Smooth muscle cell (in vitro differentiated cells): ENCODE results near the gene IZUMO4. TPM values are rescaled to one million over a fixed set of nuclear protein-coding genes. Genes with fewer than 3 reads are reported as not detected.
A peak's percentile ranks its signal among the peaks of the same experiment; 100 is the strongest.
"Not testable (repeated sequence)": the region's sequence is repeated elsewhere in the genome, so short reads cannot be mapped to it uniquely, and the experiment has no call there.

Experiments
- DNase-seq: peaks from one replicate; lab custom pipeline; 2025; ENCODE audit not compliant: unreplicated experiment; lab: John Stamatoyannopoulos, UW
- H2AFZ ChIP-seq: fragments of 200-600 bp; sonication (generic); 2 replicates; pipeline ENCODE4 v1.6.0; 2016; ENCODE audit warnings: antibody characterized with exemption, low read depth, mild to moderate bottlenecking
- H3F3A ChIP-seq: fragments of 200-600 bp; sonication (generic); 2 replicates; pipeline ENCODE4 v1.6.0; 2017; ENCODE audit warnings: antibody characterized with exemption, low read depth
- H3K27ac ChIP-seq: fragments of 200-600 bp; sonication (generic); 2 replicates; pipeline ENCODE4 v1.5.1; 2016; ENCODE audit warnings: low read depth, mild to moderate bottlenecking
- H3K27me3 ChIP-seq: fragments of 200-600 bp; sonication (generic); 2 replicates; pipeline ENCODE4 v1.6.1; 2016; ENCODE audit warnings: low read depth, mild to moderate bottlenecking
- H3K36me3 ChIP-seq: fragments of 200-600 bp; sonication (generic); 2 replicates; pipeline ENCODE4 v1.5.1; 2016; ENCODE audit warnings: low read depth
- H3K4me1 ChIP-seq: fragments of 200-600 bp; sonication (generic); 2 replicates; pipeline ENCODE4 v1.5.1; 2016; ENCODE audit warnings: low read depth
- H3K4me2 ChIP-seq: fragments of 200-600 bp; sonication (generic); 2 replicates; pipeline ENCODE4 v1.6.0; 2016; ENCODE audit warnings: mild to moderate bottlenecking
- H3K4me3 ChIP-seq: fragments of 200-600 bp; sonication (generic); 2 replicates; pipeline ENCODE4 v1.5.1; 2016; ENCODE audit warnings: mild to moderate bottlenecking
- H3K79me2 ChIP-seq: fragments of 200-600 bp; sonication (generic); 2 replicates; pipeline ENCODE4 v1.6.0; 2016; ENCODE audit warnings: low read depth, mild to moderate bottlenecking
- H3K9ac ChIP-seq: fragments of 200-600 bp; sonication (generic); 2 replicates; pipeline ENCODE4 v1.6.0; 2016; ENCODE audit warnings: low read depth
- H3K9me3 ChIP-seq: fragments of 200-600 bp; sonication (generic); replicated peaks from 2 replicates; pipeline ENCODE4 v1.5.1; 2016; ENCODE audit warnings: low read depth
- H4K20me1 ChIP-seq: fragments of 200-600 bp; sonication (generic); 2 replicates; pipeline ENCODE4 v1.6.0; 2016; ENCODE audit warnings: low read depth
- WGBS: methylation state at CpG from one replicate; pipeline ENCODE4 v1.1.7; 2016; ENCODE audit warnings: low lambda C conversion rate; 5-methylcytosine and 5-hydroxymethylcytosine counted together
- polyA plus RNA-seq: library from polyadenylated mRNA; unstranded; fragments of >200 nt; fragmentation: Nextera tagmentation; extraction: Ambion mirVana; gene quantifications from 2 replicates; pipeline ENCODE4 v1.2.1, GENCODE V29; 2016
- total RNA-seq: library from RNA; depleted of rRNA; stranded (reverse); fragments of >200 nt; gene quantifications from 2 replicates; pipeline ENCODE4 v1.2.3, GENCODE V29; 2014
- TF ChIP-seq, protein P1 (sequence below): fragments of 200-600 bp; sonication (generic); IDR thresholded peaks from 2 replicates; pipeline ENCODE4 v1.5.1; 2017; ENCODE audit warnings: borderline replicate concordance, mild to moderate bottlenecking, antibody characterized with exemption; ENCODE audit not compliant: insufficient read depth, poor library complexity, severe bottlenecking

Gene IZUMO4
- total and polyA plus RNA-seq, 2 experiments from 2014 or later, result 0.48 to 1.6 TPM

DNA sequence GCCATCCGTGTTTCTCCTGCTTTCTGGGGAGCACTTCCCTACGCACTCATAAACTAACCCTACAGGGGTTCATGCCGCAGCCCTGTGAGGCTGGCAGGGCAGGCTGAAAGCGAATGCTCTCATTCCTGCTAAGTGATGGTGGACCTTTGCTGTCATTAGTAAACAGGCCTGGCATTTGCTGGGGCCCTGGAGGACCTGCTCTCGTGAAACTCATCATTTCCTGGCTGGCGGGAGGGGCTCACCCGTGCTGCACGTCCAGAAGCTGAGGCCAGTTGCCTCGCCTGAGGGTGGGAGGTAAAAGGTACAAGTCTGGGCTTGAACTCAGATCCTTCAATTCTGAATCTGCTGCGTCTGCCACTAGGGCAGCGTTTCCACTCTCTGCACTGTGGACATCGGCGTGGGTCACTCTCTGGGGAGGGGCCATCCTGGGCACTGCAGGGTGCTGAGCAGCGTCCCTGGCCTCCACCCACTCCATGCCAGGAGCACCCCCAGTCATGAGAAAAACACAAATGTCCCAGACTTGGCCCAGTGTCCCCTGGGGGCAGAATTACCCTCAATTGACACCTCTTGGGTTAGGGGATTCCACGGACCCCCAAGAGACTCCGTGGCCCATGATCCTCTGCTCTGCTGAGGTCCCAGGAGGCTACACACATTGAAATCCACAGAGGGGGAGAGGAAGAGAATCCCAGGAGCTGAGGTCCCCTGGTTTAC is 7.6 kb upstream of the IZUMO4 start:
- no peaks in the 10 kb centered on the region for H3K27me3 ChIP-seq
- H3K9me3 ChIP-seq, result no peaks in the 10 kb centered on the region
- H4K20me1 ChIP-seq, result peaks cover 44% of the 10 kb centered on the region
- H3K4me1 ChIP-seq, result peaks cover 3% of the 10 kb centered on the region
- peak overlapping the region; percentile 4 for H3K9ac ChIP-seq
- no peaks in the 10 kb centered on the region for H3K36me3 ChIP-seq
- peaks cover 56% of the 10 kb centered on the region for H3K79me2 ChIP-seq
- H3K4me3 ChIP-seq, result no peak overlapping the region
- peak overlapping the region; percentile 53 for H3K27ac ChIP-seq
- TF ChIP-seq, protein P1, sequence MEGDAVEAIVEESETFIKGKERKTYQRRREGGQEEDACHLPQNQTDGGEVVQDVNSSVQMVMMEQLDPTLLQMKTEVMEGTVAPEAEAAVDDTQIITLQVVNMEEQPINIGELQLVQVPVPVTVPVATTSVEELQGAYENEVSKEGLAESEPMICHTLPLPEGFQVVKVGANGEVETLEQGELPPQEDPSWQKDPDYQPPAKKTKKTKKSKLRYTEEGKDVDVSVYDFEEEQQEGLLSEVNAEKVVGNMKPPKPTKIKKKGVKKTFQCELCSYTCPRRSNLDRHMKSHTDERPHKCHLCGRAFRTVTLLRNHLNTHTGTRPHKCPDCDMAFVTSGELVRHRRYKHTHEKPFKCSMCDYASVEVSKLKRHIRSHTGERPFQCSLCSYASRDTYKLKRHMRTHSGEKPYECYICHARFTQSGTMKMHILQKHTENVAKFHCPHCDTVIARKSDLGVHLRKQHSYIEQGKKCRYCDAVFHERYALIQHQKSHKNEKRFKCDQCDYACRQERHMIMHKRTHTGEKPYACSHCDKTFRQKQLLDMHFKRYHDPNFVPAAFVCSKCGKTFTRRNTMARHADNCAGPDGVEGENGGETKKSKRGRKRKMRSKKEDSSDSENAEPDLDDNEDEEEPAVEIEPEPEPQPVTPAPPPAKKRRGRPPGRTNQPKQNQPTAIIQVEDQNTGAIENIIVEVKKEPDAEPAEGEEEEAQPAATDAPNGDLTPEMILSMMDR, result no peak
- DNase-seq, result no peak
- peak overlapping the region; percentile 6 for H3K4me2 ChIP-seq
- H2AFZ ChIP-seq, result no peak overlapping the region
- no peaks in the 10 kb centered on the region for H3F3A ChIP-seq
- 61% methylated on average over 16 of the region's 16 CpGs for WGBS

DNA sequence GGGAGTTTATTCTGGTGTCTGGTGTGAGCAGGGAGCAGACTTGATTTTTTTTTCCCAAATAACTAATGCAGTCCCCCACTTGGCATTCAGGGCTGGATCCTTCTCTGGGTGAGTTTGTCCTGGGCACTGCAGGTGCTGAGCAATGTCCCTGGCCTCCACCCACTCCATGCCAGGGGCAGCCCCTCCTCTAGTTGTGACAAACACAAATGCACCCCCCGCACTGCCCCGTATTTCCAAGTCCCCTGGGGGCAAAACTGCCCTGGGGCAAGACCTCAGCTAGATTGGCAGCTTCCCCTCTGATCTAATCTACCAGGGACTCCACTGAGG is 7.0 kb upstream of the IZUMO4 start:
- TF ChIP-seq, protein P1, result no peak
- Histone ChIP-seq H3K27me3 (no peaks in the 10 kb centered on the region), H3K36me3 (no peaks in the 10 kb centered on the region), H3F3A (no peaks in the 10 kb centered on the region), H3K27ac (peak overlapping the region; percentile 53), H2AFZ (no peak overlapping the region), H4K20me1 (peaks cover 48% of the 10 kb centered on the region), H3K9ac (peak overlapping the region; percentile 4), H3K79me2 (peaks cover 59% of the 10 kb centered on the region), H3K4me3 (no peak overlapping the region), H3K9me3 (no peaks in the 10 kb centered on the region), H3K4me2 (peak overlapping the region; percentile 26), H3K4me1 (peaks cover 3% of the 10 kb centered on the region)
- WGBS, result 84% methylated on average over 2 of the region's 2 CpGs
- no peak for DNase-seq

DNA sequence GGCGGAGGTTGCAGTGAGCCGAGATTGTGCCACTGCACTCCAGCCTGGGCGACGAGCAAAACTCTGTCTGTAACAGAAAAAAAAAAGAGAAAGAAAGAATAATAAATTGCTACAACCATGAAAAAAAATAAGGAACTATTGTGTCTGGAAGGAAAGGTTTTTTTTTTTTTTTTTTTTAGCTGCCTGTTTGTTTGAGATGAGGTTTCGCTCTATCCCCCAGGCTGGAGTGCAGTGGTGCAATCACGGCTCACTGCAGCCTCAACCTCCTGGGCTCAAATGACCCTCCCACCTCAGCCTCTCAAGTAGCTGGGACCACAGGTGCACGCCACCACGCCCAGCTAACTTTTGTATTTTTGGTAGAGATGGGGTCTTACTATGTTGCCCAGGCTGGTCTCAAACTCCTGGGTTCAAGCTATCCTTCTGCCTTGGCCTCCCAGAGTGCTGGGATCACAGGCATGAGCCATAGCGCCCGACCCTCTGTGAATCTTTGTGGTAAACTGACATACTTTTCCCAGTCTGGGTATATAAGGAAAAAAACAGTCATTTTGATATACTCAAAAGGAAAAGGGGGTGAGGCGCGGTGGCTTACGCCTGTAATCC is 4.7 kb upstream of the IZUMO4 start:
- H3K9ac ChIP-seq, H2AFZ ChIP-seq, H3K4me3 ChIP-seq, H3K27me3 ChIP-seq, H3F3A ChIP-seq, DNase-seq, H3K36me3 ChIP-seq, H3K4me2 ChIP-seq, H3K9me3 ChIP-seq, H3K27ac ChIP-seq, H3K4me1 ChIP-seq: not testable (repeated sequence)
- Histone ChIP-seq H3K79me2 (peaks cover 60% of the 10 kb centered on the region), H4K20me1 (peaks cover 34% of the 10 kb centered on the region)
- 97% methylated on average over 13 of the region's 13 CpGs for WGBS

DNA sequence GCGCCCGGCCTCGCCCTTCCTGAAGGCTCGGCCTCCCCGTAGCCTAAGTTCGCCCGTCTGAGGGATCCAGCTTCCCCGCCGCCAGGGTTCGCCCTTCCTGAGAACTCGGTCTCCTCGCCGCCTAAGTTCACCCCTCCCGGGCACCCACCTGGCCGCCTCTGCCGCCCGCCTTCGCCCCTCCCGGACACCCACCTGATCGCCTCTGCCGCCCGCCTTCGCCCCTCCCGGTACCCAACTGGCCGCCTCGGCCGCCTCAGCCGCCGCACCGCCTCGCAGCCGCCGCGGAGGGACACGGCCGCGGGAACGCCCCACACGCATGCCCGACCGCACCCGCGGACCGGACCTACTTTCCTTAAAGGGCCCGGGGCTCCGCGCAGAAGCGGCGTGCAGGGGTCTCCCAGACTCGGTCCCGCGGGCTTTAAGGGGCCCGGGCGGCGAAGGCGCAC is 658 bp upstream of the IZUMO4 start, which contains the start of gene MOB3A:
Gene MOB3A (minus strand): TSS at position 293 of the 446 bp plus-strand sequence. CDS start 17,766 bp downstream, outside the sequence.
- Histone ChIP-seq H3K9me3 (no peaks in the 10 kb centered on the region), H3K9ac (peak within 1 kb of the TSS; percentile 85), H3K27ac (peak within 1 kb of the TSS; percentile 89), H3K27me3 (no peaks in the 10 kb centered on the region), H3K79me2 (peaks cover 39% of the 10 kb centered on the region), H3K36me3 (no peaks in the 10 kb centered on the region), H3K4me1 (peaks cover 10% of the 10 kb centered on the region), H4K20me1 (peaks cover 38% of the 10 kb centered on the region), H3K4me2 (peak within 1 kb of the TSS; percentile 92), H3F3A (no peaks in the 10 kb centered on the region), H2AFZ (no peak within 1 kb of the TSS), H3K4me3 (peak within 1 kb of the TSS; percentile 85)
- WGBS, result 1% methylated on average over 38 of the region's 56 CpGs
- TF ChIP-seq, protein P1, result peak; percentile 47
- peak; percentile 99 for DNase-seq
